ENCODE measurements around the gene GPC1. TPM values are rescaled to one million over a fixed set of nuclear protein-coding genes. Genes with fewer than 3 reads are reported as not detected.
A peak's percentile ranks its signal among the peaks of the same experiment; 100 is the strongest.

The GPC1 gene
- total RNA-seq, 1 donor: 54.3 TPM

GRCh38 chr2:240503375-240503774 lies 67.9 kb downstream of the GPC1 start:
- TF ChIP-seq CTCF (IDR thresholded peaks at IDR 0.05; ENCODE audit: extremely low read depth, low read depth, low read length): no peak
- Histone ChIP-seq H3K27ac (ENCODE audit: low read depth, low read length) (no peak overlapping the region), H2AFZ (ENCODE audit: low read length) (no peak overlapping the region), H3K9me3 (ENCODE audit: low read depth, low read length) (no peaks in the 10 kb centered on the region), H3K4me1 (ENCODE audit: insufficient read depth, low read length) (no peaks in the 10 kb centered on the region), H3K27me3 (ENCODE audit: insufficient read depth, low read length) (no peaks in the 10 kb centered on the region), H3K36me3 (ENCODE audit: insufficient read depth, low read length) (no peaks in the 10 kb centered on the region), H3K79me2 (ENCODE audit: insufficient read depth, low read length) (no peaks in the 10 kb centered on the region), H4K20me1 (ENCODE audit: insufficient read depth, low read length) (no peaks in the 10 kb centered on the region), H3K4me3 (ENCODE audit: insufficient read depth, low read length) (no peak overlapping the region), H3K4me2 (ENCODE audit: insufficient read depth, low read length) (no peak overlapping the region)
- peak; percentile 66 for DNase-seq (ENCODE audit: insufficient read length, low spot score, missing footprints)

DNA sequence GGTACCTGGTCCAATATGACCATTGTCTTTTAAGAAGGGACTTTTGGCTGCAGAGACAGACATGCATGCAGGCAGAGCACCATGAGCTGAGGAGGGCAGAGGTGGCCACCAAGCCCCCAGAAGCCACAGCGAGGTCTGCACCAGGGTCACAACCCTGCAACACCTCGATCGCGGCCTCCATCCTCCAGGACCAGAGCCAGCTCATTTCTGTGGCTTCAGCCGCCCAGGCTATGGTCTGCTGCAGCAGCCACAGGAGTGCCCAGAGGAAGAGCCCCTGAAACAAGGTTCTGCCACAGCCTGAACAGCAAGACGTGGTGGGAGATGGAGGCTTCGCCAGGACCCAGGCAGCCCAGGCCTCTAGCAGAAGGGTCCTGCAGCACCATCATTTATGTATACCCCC lies 68.4 kb downstream of the GPC1 start:
- no peak overlapping the region for H3K4me3 ChIP-seq (ENCODE audit: insufficient read depth, low read length)

DNA sequence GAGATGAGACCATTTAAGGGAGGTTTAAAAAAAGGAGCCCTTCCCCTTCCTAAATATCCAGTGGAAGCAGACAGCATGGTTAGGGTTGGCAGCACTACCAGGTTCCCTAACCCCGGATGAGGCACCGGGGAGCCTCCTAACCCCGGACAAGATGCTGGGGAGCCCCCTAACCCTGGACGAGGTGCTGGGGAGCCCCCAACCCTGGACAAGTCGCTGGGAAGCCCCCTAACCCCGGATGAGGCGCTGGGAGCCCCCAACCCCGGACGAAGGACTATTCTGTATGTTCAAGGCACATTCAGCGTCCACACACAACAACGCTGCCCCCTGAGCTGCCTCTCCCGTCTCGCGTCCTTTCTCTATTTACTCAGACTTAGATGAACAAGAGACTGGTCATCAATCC lies 70.4 kb downstream of the GPC1 start:
- peak; percentile 65 for DNase-seq (ENCODE audit: insufficient read length, low spot score, missing footprints)
- Histone ChIP-seq H3K36me3 (ENCODE audit: insufficient read depth, low read length) (no peaks in the 10 kb centered on the region), H3K27ac (ENCODE audit: low read depth, low read length) (no peak overlapping the region), H3K4me2 (ENCODE audit: insufficient read depth, low read length) (no peak overlapping the region), H4K20me1 (ENCODE audit: insufficient read depth, low read length) (no peaks in the 10 kb centered on the region), H3K79me2 (ENCODE audit: insufficient read depth, low read length) (no peaks in the 10 kb centered on the region), H2AFZ (ENCODE audit: low read length) (no peak overlapping the region), H3K4me3 (ENCODE audit: insufficient read depth, low read length) (no peak overlapping the region), H3K9me3 (ENCODE audit: low read depth, low read length) (no peaks in the 10 kb centered on the region), H3K4me1 (ENCODE audit: insufficient read depth, low read length) (no peaks in the 10 kb centered on the region), H3K27me3 (ENCODE audit: insufficient read depth, low read length) (no peaks in the 10 kb centered on the region)
- no peak for TF ChIP-seq CTCF (IDR thresholded peaks at IDR 0.05; ENCODE audit: extremely low read depth, low read depth, low read length)

More for the DNA sequence above, 68.4 kb downstream of the GPC1 start:
- no peak for TF ChIP-seq CTCF (IDR thresholded peaks at IDR 0.05; ENCODE audit: extremely low read depth, low read depth, low read length)
- H3K79me2 ChIP-seq (ENCODE audit: insufficient read depth, low read length): no peaks in the 10 kb centered on the region
- no peaks in the 10 kb centered on the region for H3K4me1 ChIP-seq (ENCODE audit: insufficient read depth, low read length)
- no peak overlapping the region for H3K4me2 ChIP-seq (ENCODE audit: insufficient read depth, low read length)
- no peaks in the 10 kb centered on the region for H3K27me3 ChIP-seq (ENCODE audit: insufficient read depth, low read length)
- H3K36me3 ChIP-seq (ENCODE audit: insufficient read depth, low read length): no peaks in the 10 kb centered on the region
- H3K27ac ChIP-seq (ENCODE audit: low read depth, low read length): no peak overlapping the region
- no peak overlapping the region for H2AFZ ChIP-seq (ENCODE audit: low read length)
- H4K20me1 ChIP-seq (ENCODE audit: insufficient read depth, low read length): no peaks in the 10 kb centered on the region
- DNase-seq (ENCODE audit: insufficient read length, low spot score, missing footprints): peak; percentile 44
- H3K9me3 ChIP-seq (ENCODE audit: low read depth, low read length): no peaks in the 10 kb centered on the region

GRCh38 chr2:240506406-240507059 lies 71.1 kb downstream of the GPC1 start:
- DNase-seq (ENCODE audit: insufficient read length, low spot score, missing footprints): peak; percentile 39
- Histone ChIP-seq H3K27ac (ENCODE audit: low read depth, low read length) (no peak overlapping the region), H3K79me2 (ENCODE audit: insufficient read depth, low read length) (no peaks in the 10 kb centered on the region), H3K4me3 (ENCODE audit: insufficient read depth, low read length) (no peak overlapping the region), H3K4me1 (ENCODE audit: insufficient read depth, low read length) (no peaks in the 10 kb centered on the region), H3K9me3 (ENCODE audit: low read depth, low read length) (no peaks in the 10 kb centered on the region), H3K27me3 (ENCODE audit: insufficient read depth, low read length) (no peaks in the 10 kb centered on the region), H2AFZ (ENCODE audit: low read length) (no peak overlapping the region), H3K36me3 (ENCODE audit: insufficient read depth, low read length) (no peaks in the 10 kb centered on the region), H4K20me1 (ENCODE audit: insufficient read depth, low read length) (no peaks in the 10 kb centered on the region), H3K4me2 (ENCODE audit: insufficient read depth, low read length) (no peak overlapping the region)
- no peak for TF ChIP-seq CTCF (IDR thresholded peaks at IDR 0.05; ENCODE audit: extremely low read depth, low read depth, low read length)
